HG03457 (cell line): Measurements from ENCODE around the gene LANCL3.
"Not testable (repeated sequence)": the region's sequence is repeated elsewhere in the genome, so short reads cannot be mapped to it uniquely, and the experiment has no call there.

Source experiments
- ATAC-seq: cut with Tn5 transposase; IDR thresholded peaks from one replicate; pipeline ENCODE4 v1.9.1; 2021; ENCODE audit warnings: moderate number of reproducible peaks; ENCODE audit not compliant: unreplicated experiment

Gene LANCL3

DNA sequence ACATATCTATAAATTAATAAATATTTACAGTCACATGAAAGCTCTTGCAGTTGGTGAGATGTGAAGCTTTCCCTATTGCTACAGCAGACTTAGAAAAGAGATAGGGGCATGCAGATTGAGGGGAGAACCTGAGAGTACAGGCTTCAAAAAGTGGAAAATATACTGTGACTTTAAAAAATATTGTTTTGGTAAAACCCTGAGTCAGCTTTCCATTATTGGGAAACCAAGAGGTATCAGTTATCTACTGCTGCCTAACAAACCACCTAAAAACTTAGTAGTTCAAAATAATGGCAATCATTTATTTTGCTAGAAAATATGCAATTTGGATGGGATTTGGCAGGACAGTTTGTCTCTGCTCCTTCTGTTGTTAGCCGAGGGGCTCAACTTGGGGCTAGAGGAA lies 38.3 kb downstream of the LANCL3 start:
- ATAC-seq = no peak

- ATAC-seq = no peak
Observed at GRCh38 chrX:37613933-37614332, 42.5 kb downstream of the LANCL3 start.

DNA sequence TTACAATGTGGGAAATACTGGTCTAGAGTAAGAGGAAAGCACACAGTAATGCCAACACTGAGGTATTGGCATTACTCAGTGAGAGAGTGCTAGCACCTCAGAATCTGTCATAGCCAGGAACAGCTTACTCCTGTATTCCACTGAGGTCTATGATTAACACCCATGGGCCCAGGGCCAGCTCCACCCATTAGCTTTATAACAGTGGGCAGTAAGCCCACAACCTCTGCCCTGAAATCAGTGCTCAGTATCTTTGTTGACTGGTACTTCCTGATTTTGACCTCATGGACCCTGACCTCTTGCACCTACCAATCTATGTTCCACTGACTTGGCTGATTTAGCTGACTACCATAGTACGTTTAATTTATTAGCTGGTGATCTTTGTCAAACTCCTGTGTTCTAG lies 56.1 kb downstream of the LANCL3 start:
- ATAC-seq = no peak

GRCh38 chrX:37638047-37638446 lies 66.6 kb downstream of the LANCL3 start:
- no peak for ATAC-seq

DNA sequence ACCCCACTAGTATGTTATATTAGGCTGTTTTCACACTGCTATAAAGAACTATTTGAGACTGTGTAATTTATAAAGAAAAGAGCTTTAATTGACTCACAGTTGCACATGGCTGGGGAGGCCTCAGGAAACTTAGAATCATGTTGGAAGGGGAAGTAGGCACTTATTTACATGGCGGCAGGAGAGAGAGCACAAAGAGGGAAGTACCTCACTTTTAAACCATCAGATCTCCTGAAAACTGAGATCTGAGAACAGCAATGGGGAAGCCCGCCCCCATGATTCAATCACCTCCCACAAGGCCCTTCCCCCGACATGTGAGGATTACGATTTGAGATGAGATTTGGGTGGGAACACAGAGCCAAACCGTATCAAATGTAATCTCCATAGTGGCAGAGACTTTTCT lies 68.7 kb downstream of the LANCL3 start:
- ATAC-seq = no peak

- ATAC-seq = no peak
Observed at GRCh38 chrX:37641859-37642258, 70.4 kb downstream of the LANCL3 start.

GRCh38 chrX:37644381-37645305 lies 73.2 kb downstream of the LANCL3 start:
- ATAC-seq = no peak

DNA sequence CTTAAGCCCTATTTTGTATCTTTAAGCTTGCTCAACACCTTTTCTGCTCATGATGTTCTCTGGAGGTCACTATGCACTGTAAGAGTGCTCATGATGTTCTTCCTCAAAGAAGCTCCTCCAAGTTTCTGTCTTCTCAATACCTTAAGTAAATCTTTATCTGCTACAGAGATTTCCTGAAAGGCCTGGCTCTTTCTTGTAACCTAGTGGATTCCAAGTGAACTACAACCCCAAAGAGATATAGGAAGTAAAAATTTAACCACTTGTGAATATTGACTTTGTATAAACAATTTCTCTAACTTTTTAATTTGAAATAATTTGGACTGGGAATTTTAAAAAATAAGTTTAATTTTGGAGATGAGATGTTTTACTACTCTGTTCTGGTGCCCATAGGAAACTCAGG lies 74.8 kb downstream of the LANCL3 start:
- no peak for ATAC-seq

DNA sequence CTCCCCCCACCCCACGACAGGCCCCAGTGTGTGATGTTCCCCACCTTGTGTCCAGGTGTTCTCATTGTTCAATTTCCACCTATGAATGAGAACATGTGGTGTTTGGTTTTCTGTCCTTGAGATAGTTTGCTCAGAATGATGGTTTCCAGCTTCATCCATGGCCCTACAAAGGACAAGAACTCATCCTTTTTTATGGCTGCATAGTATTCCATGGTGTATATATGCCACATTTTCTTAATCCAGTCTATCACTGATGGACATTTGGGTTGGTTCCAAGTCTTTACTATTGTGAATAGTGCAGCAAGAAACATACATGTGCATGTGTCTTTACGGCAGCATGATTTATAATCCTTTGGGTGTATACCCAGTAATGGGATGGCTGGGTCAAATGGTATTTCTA lies 79.4 kb downstream of the LANCL3 start:
- ATAC-seq = not testable (repeated sequence)

GRCh38 chrX:37651921-37652452 lies 80.5 kb downstream of the LANCL3 start:
- ATAC-seq = no peak

- ATAC-seq = no peak
Observed at GRCh38 chrX:37652589-37653231, 81.2 kb downstream of the LANCL3 start.

DNA sequence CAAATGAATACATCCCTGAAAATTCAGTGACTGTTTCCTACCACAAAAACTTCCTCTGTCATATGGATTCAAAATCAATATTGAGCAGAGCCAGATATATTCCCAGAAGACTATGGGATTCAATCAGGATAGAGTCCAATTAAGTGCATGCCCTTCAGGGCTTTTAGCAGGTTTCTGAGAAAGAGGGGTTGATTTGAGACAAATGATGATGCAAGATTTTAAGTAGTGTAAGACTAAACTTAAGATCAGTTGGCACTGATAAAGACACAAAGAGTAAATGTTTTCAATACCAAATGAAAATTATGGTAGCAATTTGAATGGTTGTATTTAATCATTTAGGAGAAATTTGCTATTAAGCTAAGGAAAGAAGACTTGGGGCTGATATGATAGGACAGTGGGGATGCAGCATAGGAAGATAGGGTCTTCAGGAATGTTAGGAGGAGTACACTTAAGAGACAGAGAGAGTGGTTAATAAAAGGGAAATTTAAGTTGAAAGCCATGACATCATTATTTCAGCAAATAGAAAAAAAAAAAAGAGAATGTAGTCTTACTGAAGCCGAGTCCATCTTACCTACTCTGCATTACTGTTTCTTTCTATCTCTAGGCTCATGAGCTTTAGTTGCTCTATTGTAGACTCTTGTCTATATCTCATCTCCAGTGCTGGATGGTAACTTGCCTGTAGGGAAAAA lies 82.1 kb downstream of the LANCL3 start:
- ATAC-seq = no peak

DNA sequence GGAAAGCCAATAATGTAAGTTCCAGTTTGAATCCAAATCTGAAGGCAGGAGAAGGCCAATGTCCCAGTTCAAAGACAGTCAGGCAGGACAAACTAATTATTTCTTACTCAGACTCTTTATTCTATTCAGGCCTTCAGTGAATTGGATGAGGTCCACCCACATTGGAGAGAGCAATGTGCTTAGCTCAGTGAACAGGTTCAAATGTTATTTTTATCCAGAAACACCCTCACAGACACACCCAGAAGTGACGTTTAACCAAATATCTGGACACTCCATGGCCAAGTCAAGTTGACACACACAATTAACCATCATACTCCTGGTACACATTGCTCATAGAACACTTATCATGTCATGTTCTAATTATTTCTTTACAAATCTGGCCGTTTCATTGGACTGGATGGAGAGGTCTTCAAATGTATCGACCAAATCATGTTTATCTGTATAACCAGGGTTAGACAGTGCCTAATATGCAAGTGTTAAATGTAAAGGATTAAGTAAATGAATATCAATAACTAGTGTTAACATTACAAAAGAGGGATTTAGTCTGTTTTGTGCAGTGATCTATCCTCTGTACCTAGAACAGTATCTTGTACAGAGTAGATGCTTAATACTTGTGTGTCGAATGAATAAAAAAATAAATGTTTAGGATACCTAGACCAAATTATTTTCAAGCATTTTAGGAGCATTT lies 87.0 kb downstream of the LANCL3 start:
- ATAC-seq = no peak

GRCh38 chrX:37659047-37659446 lies 87.6 kb downstream of the LANCL3 start:
- ATAC-seq = no peak

DNA sequence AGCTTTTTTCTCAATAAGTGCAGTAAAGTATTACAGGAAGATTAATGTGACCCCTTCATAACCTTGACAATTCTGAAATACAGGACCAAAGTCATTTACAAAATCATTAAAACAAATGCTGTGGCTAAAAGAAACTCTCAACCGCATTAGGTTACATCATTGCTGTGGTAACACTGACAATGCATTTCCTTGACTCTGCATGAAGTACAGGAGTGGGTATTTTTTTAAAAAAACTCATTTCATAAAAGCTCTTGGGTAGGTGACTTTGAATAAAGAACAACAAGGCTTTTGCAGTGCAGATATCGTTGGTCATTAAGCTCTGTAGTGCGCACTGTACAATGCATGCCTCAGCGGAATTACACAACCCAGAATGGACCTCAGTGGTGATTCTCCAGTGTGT lies 90.7 kb downstream of the LANCL3 start:
- ATAC-seq = no peak

DNA sequence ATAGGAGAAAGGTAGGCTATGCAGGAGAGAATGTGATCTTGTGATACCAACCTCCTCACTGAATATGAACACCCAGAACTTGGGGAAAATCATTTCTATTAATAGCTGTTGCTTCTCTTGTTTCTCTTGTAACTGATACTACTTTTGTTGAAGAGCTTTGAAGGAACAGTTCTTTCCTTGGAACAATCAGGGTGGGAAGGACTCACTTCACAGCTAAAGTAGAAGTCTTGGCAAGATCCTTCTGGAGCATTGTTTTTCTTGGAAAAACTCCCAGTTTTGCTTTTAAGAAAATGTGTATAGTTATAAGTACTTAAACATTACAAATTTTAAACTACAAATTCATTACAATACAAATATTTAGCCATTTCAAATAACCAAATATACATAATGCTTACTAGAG lies 95.1 kb downstream of the LANCL3 start:
- ATAC-seq = no peak

- ATAC-seq = no peak
Observed at GRCh38 chrX:37667141-37667540, 95.7 kb downstream of the LANCL3 start.

DNA sequence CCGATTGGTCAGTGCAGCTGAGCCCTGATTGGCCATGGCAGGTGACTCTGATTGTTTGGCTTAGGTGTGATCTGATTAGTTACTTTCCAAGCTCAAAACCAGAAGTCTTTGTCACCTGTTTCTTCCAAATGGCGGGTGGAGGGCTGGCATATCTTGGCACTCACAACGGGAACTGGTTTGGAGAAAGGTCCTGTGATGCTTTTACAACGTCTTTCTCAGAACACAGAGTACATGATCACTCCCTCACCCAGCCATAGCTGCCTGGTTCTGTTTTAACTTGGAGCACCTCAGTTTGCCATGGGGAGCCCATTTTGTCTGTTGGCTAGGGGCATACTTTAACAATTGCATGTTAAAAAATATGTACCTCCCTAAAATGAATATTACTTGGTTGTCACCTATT lies 101.1 kb downstream of the LANCL3 start:
- ATAC-seq = no peak

DNA sequence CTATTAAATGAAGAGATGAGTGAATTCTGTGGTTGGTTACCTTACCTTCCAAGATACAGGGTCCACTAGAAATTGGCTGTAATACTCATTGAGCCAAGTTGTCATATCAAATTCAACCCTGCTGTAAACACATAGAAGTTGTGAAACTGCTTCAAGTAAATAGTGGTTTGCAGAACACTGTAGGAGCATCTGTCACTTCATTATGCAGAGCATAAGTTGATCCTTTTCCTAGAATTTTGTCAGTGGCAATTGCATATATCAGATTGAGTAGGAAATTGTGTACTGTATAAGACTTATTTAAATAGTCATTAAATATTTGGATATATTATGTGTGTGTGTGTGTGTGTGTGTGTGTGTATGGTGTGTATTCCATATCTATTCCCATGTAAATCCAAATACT lies 105.3 kb downstream of the LANCL3 start:
- ATAC-seq = no peak

DNA sequence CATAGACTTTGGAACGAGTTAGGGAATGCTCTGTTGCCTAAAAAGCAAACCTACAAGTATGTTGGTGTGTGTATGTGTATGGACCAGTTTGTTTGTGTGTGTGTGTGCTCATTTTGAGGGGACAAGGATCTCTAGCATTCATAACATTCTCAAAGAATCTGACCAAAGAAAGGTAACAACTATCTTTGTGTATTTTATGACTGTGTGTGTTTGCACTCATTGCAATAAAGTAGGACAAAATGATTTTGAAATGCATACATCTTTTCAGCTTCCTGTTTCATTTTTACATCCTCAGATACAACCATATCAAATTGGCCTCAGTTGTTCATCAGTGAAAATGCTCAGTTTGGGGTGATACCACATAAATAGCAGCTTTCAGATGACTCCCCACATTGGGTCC lies 105.8 kb downstream of the LANCL3 start:
- no peak for ATAC-seq

- peak; percentile 52 for ATAC-seq
Observed at GRCh38 chrX:37677765-37678164, 106.3 kb downstream of the LANCL3 start.
